HepG2 (cell line): ENCODE data around the gene ZNF71. TPM values are rescaled to one million over a fixed set of nuclear protein-coding genes. Genes with fewer than 3 reads are reported as not detected.

ENCODE experiments used
- ATAC-seq: fragments of 200-7000 bp; cut with Tn5 transposase; 3 replicates; pipeline ENCODE4 v1.9.1; 2020; ENCODE audit warnings: mild to moderate bottlenecking, moderate library complexity
- BruUV-seq: library from RNA; stranded (reverse); fragments of 400-500 nt; replicated peaks from 2 replicates; lab custom pipeline; 2021; lab: Mats Ljungman, UMichigan
- CTCF ChIA-PET: fragments of 300-600 bp; formaldehyde crosslinking; extraction: SDS; loops from one replicate; lab custom pipeline; 2021; ENCODE audit warnings: low total read pairs, inconsistent platforms, low intra/inter-chr PET ratio; lab: Yijun Ruan, JAX
- POLR2A ChIA-PET: fragments of 350-600 bp; sonication (Branson Sonifier 250); formaldehyde crosslinking; loops from one replicate; lab custom pipeline; 2020; ENCODE audit warnings: antibody characterized with exemption, inconsistent platforms; lab: Yijun Ruan, JAX
- DNase-seq: peaks from one replicate; pipeline ENCODE4 v3.0.0-alpha.2; 2015; ENCODE audit warnings: low spot score
- FAIRE-seq: peaks from 3 replicates; lab custom pipeline; 2011; peaks lifted over from hg19 to GRCh38; lab: Jason Lieb, UNC
- H2AFZ ChIP-seq: one replicate; pipeline ENCODE4 v1.6.1; 2011; ENCODE audit warnings: low read length, inconsistent platforms
- H3K27ac ChIP-seq: fragments of 300-600 bp; 3 replicates; pipeline ENCODE4 v1.8.0; 2011; ENCODE audit warnings: mixed run types, mild to moderate bottlenecking, mixed read lengths, low read length, inconsistent platforms; ENCODE audit not compliant: insufficient read depth; ENCODE audit errors: extremely low read length
- H3K27me3 ChIP-seq, 2 experiments: fragments of 200-600 bp in 1 of 2; 2 replicates in 1 of 2; 3 replicates in 1 of 2; pipeline versions ENCODE4 v1.6.0 to v1.8.0; 2011; ENCODE audit warnings: low read length in 2 of 2, mild to moderate bottlenecking in 2 of 2, moderate library complexity in 2 of 2, inconsistent platforms in 1 of 2; ENCODE audit not compliant: insufficient read depth in 2 of 2, control insufficient read depth in 1 of 2
- H3K36me3 ChIP-seq, 2 experiments: fragments of 200-600 bp in 1 of 2; replicated peaks in 1 of 2; 2 replicates in 1 of 2; 3 replicates in 1 of 2; pipeline versions ENCODE4 v1.5.1 to v1.8.0; 2011; ENCODE audit warnings: low read length in 2 of 2, inconsistent platforms in 1 of 2; ENCODE audit not compliant: insufficient read depth in 2 of 2, control insufficient read depth in 1 of 2
- H3K4me1 ChIP-seq: 2 replicates; pipeline ENCODE4 v1.5.1; 2012; ENCODE audit warnings: low read length, inconsistent platforms; ENCODE audit not compliant: insufficient read depth
- H3K4me2 ChIP-seq: 2 replicates; pipeline ENCODE4 v1.6.0; 2011; ENCODE audit warnings: low read depth, low read length, inconsistent platforms
- H3K4me3 ChIP-seq, 3 experiments: fragments of 200-600 bp in 1 of 3; sonication (generic), shearing (Covaris generic) in 1 of 3; replicated peaks in 1 of 3; 2 replicates each; pipeline ENCODE4 v1.5.1; 2011 to 2016; ENCODE audit warnings: low read length in 3 of 3, inconsistent platforms in 2 of 3, low read depth in 2 of 3, mild to moderate bottlenecking in 2 of 3, control low read depth in 1 of 3, mixed read lengths in 1 of 3; ENCODE audit not compliant: insufficient read depth in 1 of 3
- H3K79me2 ChIP-seq: one replicate; pipeline ENCODE4 v1.6.1; 2011; ENCODE audit warnings: low read length, inconsistent platforms; ENCODE audit not compliant: insufficient read depth
- H3K9ac ChIP-seq: 2 replicates; pipeline ENCODE4 v1.6.0; 2011; ENCODE audit warnings: mild to moderate bottlenecking, low read depth, low read length, inconsistent platforms; ENCODE audit not compliant: insufficient read depth
- H3K9me3 ChIP-seq: 2 replicates; pipeline ENCODE4 v1.5.1; 2012; ENCODE audit warnings: mild to moderate bottlenecking, low read length
- H4K20me1 ChIP-seq: 2 replicates; pipeline ENCODE4 v1.6.0; 2011; ENCODE audit warnings: inconsistent platforms, mild to moderate bottlenecking, low read length, moderate library complexity; ENCODE audit not compliant: insufficient read depth
- ATF7 ChIP-seq, 2 experiments: fragments of 450-650 bp in 1 of 2; sonication (generic) in 1 of 2; formaldehyde crosslinking in 1 of 2; IDR thresholded peaks; 2 replicates each; pipeline versions ENCODE4 v1.4.0 to v1.6.1; 2016 to 2020; ENCODE audit warnings: antibody characterized with exemption in 1 of 2, mild to moderate bottlenecking in 1 of 2, missing genetic modification reagents in 1 of 2
- CREB1 ChIP-seq, 2 experiments: fragments of 450-650 bp in 1 of 2; IDR thresholded peaks; 2 replicates each; pipeline ENCODE4 v1.6.1; 2016 to 2017; ENCODE audit warnings: control low read depth in 1 of 2, mild to moderate bottlenecking in 1 of 2, missing compliant biosample characterization in 1 of 2, missing genetic modification characterization in 1 of 2
- PRDM4 ChIP-seq: sonication (generic); formaldehyde crosslinking; IDR thresholded peaks from 2 replicates; pipeline ENCODE4 v1.9.0; 2021; ENCODE audit warnings: missing genetic modification reagents, borderline replicate concordance
- SRSF9 ChIP-seq: fragments of 200-400 bp; formaldehyde crosslinking; IDR thresholded peaks from 2 replicates; pipeline ENCODE4 v1.6.1; 2018; ENCODE audit warnings: borderline replicate concordance, mild to moderate bottlenecking, low read depth, low read length; ENCODE audit not compliant: insufficient read depth, poor library complexity, severe bottlenecking
- WGBS: methylation state at CpG from one replicate; pipeline ENCODE4 v1.1.6; 2017; ENCODE audit warnings: low lambda C conversion rate; 5-methylcytosine and 5-hydroxymethylcytosine counted together
- in situ Hi-C: cut with HindIII; loops from 2 replicates; pipeline ENCODE4 v1.10.0; 2017; ENCODE audit warnings: low pct_unique_long_range_greater_than_20kb; ENCODE audit not compliant: extremely low pct_ligation_motif_present
- intact Hi-C: fragments of 100-400 bp; cut with micrococcal nuclease; formaldehyde crosslinking; loops from one replicate; pipeline ENCODE4 v1.10.0; 2022; ENCODE audit not compliant: unreplicated experiment
- polyA plus RNA-seq, 8 experiments: library from polyadenylated mRNA; depleted of rRNA in 3 of 8; stranded (reverse) in 7 of 8; unstranded in 1 of 8; fragments of >200 nt; fragmentation: Illumina TruSeq in 4 of 8; extraction: Trizol in 4 of 8; gene quantifications; 2 replicates each; pipeline versions ENCODE4 v1.2.1 to v1.2.3, GENCODE V29; 2011 to 2016; ENCODE audit warnings: low read depth in 4 of 8, missing spikeins in 1 of 8, mixed read lengths in 1 of 8; ENCODE audit not compliant: insufficient read depth in 1 of 8
- total RNA-seq, 5 experiments: library from RNA; depleted of rRNA; stranded (reverse); fragments of >200 nt; fragmentation: Illumina TruSeq; extraction: Trizol; gene quantifications; 2 replicates each; pipeline ENCODE4 v1.2.3, GENCODE V29; 2016; ENCODE audit warnings: low read depth in 1 of 5

The ZNF71 gene
- total and polyA plus RNA-seq, 2 of the 13 experiments (the other 11 are each of a cell fraction or from before 2014, with no cell fraction given) = 2.2 to 4.4 TPM

- no peak for TF ChIP-seq SRSF9
- TF ChIP-seq PRDM4 (CRISPR knock-in tag) = no peak
- TF ChIP-seq ATF7 (IDR thresholded peaks at IDR 0.05) = peak; percentile 92
- TF ChIP-seq ATF7 (CRISPR knock-in tag; IDR thresholded peaks at IDR 0.05) = no peak
- peak; percentile 83 for TF ChIP-seq CREB1 (IDR thresholded peaks at IDR 0.05)
- TF ChIP-seq CREB1 (CRISPR knock-in tag; IDR thresholded peaks at IDR 0.05) = no peak
- TF ChIP-seq, all 625 proteins: peak for 2
- ChIA-PET CTCF (no interaction called here), POLR2A (no interaction called here)
- H3K79me2 ChIP-seq = no peaks in the 10 kb centered on the region
- no peak overlapping the region for H3K4me3 ChIP-seq
- in situ Hi-C loops (no loop called here), intact Hi-C loops (no loop called here)
- no TSS peak for BruUV-seq
- no peak overlapping the region for H3K27ac ChIP-seq
- no peaks in the 10 kb centered on the region for H3K27me3 ChIP-seq
- H3K4me2 ChIP-seq = no peak overlapping the region
- DNase-seq (no peak), ATAC-seq (no peak), FAIRE-seq (no peak)
- no peak overlapping the region for H2AFZ ChIP-seq
- no peaks in the 10 kb centered on the region for H4K20me1 ChIP-seq
- H3K9me3 ChIP-seq = peaks cover 32% of the 10 kb centered on the region
- H3K36me3 ChIP-seq = no peaks in the 10 kb centered on the region
- H3K4me1 ChIP-seq = no peaks in the 10 kb centered on the region
- 30% methylated on average over 3 of the region's 3 CpGs for WGBS
- H3K9ac ChIP-seq = no peak overlapping the region
Observed at GRCh38 chr19:56654151-56654550, 59.0 kb downstream of the ZNF71 start.
